KMS-11 (cell line): ENCODE measurements around the gene RBM6.

Experiments
- H2AFZ ChIP-seq: fragments of 200-600 bp; sonication (generic); 2 replicates; pipeline ENCODE4 v1.6.1; 2016; ENCODE audit warnings: antibody characterized with exemption, mixed run types, low read depth
- H3K27ac ChIP-seq: fragments of 200-600 bp; sonication (generic); 2 replicates; pipeline ENCODE4 v1.6.1; 2016; ENCODE audit warnings: mild to moderate bottlenecking, mixed run types
- H3K27me3 ChIP-seq: fragments of 200-600 bp; sonication (generic); 2 replicates; pipeline ENCODE4 v1.6.1; 2017; ENCODE audit warnings: mild to moderate bottlenecking, low read depth, mixed run types, moderate library complexity; ENCODE audit not compliant: insufficient read depth
- H3K36me3 ChIP-seq: fragments of 200-600 bp; sonication (generic); 2 replicates; pipeline ENCODE4 v1.6.1; 2017; ENCODE audit warnings: mild to moderate bottlenecking, mixed run types; ENCODE audit not compliant: insufficient read depth
- H3K4me1 ChIP-seq: fragments of 200-600 bp; sonication (generic); 2 replicates; pipeline ENCODE4 v1.6.1; 2016; ENCODE audit warnings: mild to moderate bottlenecking, low read depth, mixed run types; ENCODE audit not compliant: poor library complexity, severe bottlenecking
- H3K4me2 ChIP-seq: fragments of 200-600 bp; sonication (generic); 2 replicates; pipeline ENCODE4 v1.7.0; 2016; ENCODE audit warnings: mild to moderate bottlenecking, mixed run types
- H3K4me3 ChIP-seq: fragments of 200-600 bp; sonication (generic); IDR thresholded peaks from 2 replicates; pipeline ENCODE4 v1.6.1; 2017; ENCODE audit warnings: low read depth, low read length, mixed read lengths; ENCODE audit not compliant: insufficient read depth
- H3K79me2 ChIP-seq: fragments of 200-600 bp; sonication (generic); 2 replicates; pipeline ENCODE4 v1.6.1; 2016; ENCODE audit warnings: low read depth, mixed run types; ENCODE audit not compliant: insufficient read depth
- H3K9ac ChIP-seq: fragments of 200-600 bp; sonication (generic); 2 replicates; pipeline ENCODE4 v1.6.1; 2016; ENCODE audit warnings: mild to moderate bottlenecking, mixed run types
- H4K20me1 ChIP-seq: fragments of 200-600 bp; sonication (generic); 2 replicates; pipeline ENCODE4 v1.6.1; 2016; ENCODE audit warnings: mild to moderate bottlenecking, mixed run types; ENCODE audit not compliant: insufficient read depth
- TF ChIP-seq, protein P1 (sequence below): fragments of 200-600 bp; sonication (generic); conservative IDR thresholded peaks from 2 replicates; pipeline ENCODE4 v1.6.1; 2017; ENCODE audit warnings: low read depth, mild to moderate bottlenecking, antibody characterized with exemption, low read length, moderate library complexity, mixed read lengths

Gene RBM6

DNA sequence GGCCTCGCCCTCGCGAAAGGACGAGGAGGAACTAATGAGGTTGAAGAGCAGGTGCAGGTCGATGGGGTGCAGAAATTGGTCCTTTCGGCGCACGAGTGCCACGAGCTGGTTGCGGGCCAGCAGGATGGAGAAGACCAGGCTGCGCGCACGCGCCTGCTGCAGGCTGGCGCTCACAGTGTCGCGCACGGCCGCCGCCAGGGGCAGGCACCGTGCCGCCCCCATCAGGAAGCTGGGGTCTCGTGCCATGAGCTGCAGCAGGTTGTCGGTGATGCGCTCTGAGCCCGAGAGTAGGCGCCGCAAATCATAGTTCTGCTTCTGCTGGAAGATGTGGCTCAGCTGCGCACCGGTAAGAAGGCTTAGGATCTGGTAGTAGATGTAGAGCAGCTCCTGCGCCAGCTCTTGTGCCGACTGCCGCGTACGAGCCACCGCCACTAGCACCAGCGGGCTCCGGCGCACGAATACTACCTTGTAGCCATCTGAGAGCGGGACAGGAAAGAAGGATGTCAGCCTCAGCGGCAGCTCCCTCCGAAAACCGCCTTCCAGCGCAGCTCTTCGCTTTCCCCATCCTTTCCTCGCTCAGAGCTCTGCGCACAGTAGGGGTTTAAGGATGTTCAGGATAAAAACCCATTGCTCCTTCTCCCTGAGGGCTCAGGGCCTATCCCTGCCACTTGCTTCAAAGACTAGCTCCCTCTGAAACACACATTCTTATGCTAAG, 29.4 kb upstream of the RBM6 start:
- no peak overlapping the region for H3K4me2 ChIP-seq
- TF ChIP-seq, protein P1, sequence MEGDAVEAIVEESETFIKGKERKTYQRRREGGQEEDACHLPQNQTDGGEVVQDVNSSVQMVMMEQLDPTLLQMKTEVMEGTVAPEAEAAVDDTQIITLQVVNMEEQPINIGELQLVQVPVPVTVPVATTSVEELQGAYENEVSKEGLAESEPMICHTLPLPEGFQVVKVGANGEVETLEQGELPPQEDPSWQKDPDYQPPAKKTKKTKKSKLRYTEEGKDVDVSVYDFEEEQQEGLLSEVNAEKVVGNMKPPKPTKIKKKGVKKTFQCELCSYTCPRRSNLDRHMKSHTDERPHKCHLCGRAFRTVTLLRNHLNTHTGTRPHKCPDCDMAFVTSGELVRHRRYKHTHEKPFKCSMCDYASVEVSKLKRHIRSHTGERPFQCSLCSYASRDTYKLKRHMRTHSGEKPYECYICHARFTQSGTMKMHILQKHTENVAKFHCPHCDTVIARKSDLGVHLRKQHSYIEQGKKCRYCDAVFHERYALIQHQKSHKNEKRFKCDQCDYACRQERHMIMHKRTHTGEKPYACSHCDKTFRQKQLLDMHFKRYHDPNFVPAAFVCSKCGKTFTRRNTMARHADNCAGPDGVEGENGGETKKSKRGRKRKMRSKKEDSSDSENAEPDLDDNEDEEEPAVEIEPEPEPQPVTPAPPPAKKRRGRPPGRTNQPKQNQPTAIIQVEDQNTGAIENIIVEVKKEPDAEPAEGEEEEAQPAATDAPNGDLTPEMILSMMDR: no peak
- H3K4me3 ChIP-seq: no peak overlapping the region
- no peak overlapping the region for H2AFZ ChIP-seq
- no peaks in the 10 kb centered on the region for H3K4me1 ChIP-seq
- H4K20me1 ChIP-seq: no peaks in the 10 kb centered on the region
- no peak overlapping the region for H3K9ac ChIP-seq
- H3K27ac ChIP-seq: no peak overlapping the region
- H3K36me3 ChIP-seq: no peaks in the 10 kb centered on the region
- no peaks in the 10 kb centered on the region for H3K79me2 ChIP-seq
- H3K27me3 ChIP-seq: no peaks in the 10 kb centered on the region

DNA sequence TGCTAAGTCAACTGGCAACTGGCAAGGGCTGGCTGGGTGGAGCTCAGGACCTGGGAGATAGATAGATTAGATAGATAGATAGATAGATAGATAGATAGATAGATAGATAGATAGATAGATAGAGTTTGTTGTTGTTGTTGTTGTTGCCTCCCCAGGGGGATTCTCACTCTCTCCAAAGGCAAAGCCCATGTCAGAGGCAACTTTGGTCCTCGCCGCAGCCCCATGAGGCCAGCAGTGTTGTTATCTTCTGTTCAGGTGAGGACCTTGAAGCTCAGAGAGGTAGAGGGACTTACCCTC, 28.9 kb upstream of the RBM6 start:
- Histone ChIP-seq H3K27me3 (no peaks in the 10 kb centered on the region), H3K9ac (no peak overlapping the region), H3K4me1 (no peaks in the 10 kb centered on the region), H3K36me3 (no peaks in the 10 kb centered on the region), H4K20me1 (no peaks in the 10 kb centered on the region), H3K27ac (no peak overlapping the region), H2AFZ (no peak overlapping the region), H3K79me2 (no peaks in the 10 kb centered on the region), H3K4me2 (no peak overlapping the region), H3K4me3 (no peak overlapping the region)
- TF ChIP-seq, protein P1: no peak

DNA sequence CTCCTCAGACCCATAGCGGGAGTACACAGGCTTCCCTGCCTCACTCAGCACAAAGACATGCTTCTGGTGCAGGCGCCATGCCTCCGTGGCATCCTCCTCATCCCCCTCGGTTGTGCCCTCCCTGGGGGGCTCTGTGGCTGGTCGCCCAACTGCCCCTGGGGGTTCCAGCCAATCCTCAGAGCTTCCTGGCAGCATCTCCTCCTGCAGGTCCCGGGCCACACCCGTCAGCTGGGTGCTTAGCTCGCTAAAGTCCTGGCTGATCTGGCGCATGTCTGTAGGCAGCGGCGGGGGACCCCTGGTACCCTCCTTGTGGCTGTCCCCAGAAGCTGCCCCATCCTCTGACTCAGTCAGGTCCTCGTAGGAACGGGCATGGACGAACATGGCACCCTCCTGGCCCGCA, 28.3 kb upstream of the RBM6 start:
- no peak overlapping the region for H3K4me3 ChIP-seq
- no peaks in the 10 kb centered on the region for H4K20me1 ChIP-seq
- no peak overlapping the region for H3K27ac ChIP-seq
- no peak overlapping the region for H2AFZ ChIP-seq
- no peaks in the 10 kb centered on the region for H3K4me1 ChIP-seq
- H3K4me2 ChIP-seq: no peak overlapping the region
- TF ChIP-seq, protein P1: no peak
- no peak overlapping the region for H3K9ac ChIP-seq
- H3K79me2 ChIP-seq: no peaks in the 10 kb centered on the region
- no peaks in the 10 kb centered on the region for H3K27me3 ChIP-seq
- no peaks in the 10 kb centered on the region for H3K36me3 ChIP-seq

DNA sequence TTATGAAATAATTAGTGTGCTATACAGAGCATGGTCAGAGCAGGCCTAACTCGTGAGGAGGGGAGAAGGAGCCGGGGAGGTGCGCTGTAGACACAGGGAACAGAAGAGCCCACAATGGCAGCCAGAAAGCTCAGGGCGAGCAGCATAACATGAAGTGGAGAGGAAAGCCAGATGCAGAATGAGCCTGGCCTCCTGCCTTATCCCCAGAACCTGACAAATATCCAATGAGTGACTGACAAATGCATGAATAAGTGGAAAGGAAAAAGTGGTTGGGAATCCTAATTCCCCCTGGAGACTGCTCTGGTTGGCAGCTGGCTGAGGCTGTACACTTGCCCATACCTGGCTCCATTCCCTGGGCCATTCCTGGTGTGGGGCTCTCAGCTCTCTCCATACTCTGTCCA, 27.1 kb upstream of the RBM6 start:
- H3K4me2 ChIP-seq: no peak overlapping the region
- TF ChIP-seq, protein P1: no peak
- no peak overlapping the region for H3K9ac ChIP-seq
- H3K27me3 ChIP-seq: no peaks in the 10 kb centered on the region
- H3K36me3 ChIP-seq: no peaks in the 10 kb centered on the region
- H3K79me2 ChIP-seq: no peaks in the 10 kb centered on the region
- H3K4me1 ChIP-seq: no peaks in the 10 kb centered on the region
- no peak overlapping the region for H3K27ac ChIP-seq
- no peak overlapping the region for H2AFZ ChIP-seq
- no peaks in the 10 kb centered on the region for H4K20me1 ChIP-seq
- H3K4me3 ChIP-seq: no peak overlapping the region
